NOMO-1 treated with DMSO at 0.1 percent for 48 hours (cell line): ENCODE measurements around the gene SLC43A2.
A peak's percentile ranks its signal among the peaks of the same experiment; 100 is the strongest.
"Not testable (repeated sequence)": the region's sequence is repeated elsewhere in the genome, so short reads cannot be mapped to it uniquely, and the experiment has no call there.

Source experiments
- DNase-seq: peaks from one replicate; lab custom pipeline; 2025; ENCODE audit not compliant: unreplicated experiment; lab: John Stamatoyannopoulos, UW

SLC43A2 gene

DNA sequence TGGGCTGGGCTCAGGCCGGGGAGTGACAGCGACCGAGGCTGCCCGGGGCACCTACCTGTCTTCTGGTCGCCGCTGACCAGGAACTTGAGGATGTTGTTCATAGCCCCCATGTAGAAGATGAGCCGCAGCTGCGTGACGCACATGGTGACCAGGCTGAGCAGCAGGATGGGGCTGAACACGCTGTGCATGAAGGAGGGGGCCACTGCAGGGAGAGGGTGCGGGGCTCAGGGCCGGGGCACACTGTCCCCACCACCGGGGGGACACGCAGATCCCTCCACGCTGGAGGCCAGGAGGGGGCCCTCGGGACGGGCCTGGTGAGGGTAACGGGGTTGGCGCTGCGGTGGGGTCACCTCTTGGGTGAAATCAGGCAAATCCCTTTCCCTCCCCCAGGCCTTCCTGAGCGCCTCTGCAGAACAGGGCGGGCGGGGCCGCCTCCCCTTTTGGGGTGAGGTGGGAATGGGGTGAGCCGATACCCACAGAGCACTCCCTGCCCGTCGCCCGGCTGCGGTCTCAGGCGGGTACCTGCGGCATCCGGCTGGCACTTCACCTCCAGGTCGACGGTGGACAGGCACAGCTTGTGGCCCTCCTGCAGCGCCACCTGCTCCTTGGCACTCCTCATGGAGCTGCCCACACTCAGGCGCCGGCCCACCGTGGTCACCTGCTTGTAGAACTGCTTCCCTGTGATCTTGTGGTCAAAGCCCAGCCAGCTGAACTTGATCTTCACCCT, 37.7 kb downstream of the SLC43A2 start:
- DNase-seq: no peak

- peak; percentile 29 for DNase-seq
Observed at GRCh38 chr17:1590029-1590746, 38.4 kb downstream of the SLC43A2 start.

DNA sequence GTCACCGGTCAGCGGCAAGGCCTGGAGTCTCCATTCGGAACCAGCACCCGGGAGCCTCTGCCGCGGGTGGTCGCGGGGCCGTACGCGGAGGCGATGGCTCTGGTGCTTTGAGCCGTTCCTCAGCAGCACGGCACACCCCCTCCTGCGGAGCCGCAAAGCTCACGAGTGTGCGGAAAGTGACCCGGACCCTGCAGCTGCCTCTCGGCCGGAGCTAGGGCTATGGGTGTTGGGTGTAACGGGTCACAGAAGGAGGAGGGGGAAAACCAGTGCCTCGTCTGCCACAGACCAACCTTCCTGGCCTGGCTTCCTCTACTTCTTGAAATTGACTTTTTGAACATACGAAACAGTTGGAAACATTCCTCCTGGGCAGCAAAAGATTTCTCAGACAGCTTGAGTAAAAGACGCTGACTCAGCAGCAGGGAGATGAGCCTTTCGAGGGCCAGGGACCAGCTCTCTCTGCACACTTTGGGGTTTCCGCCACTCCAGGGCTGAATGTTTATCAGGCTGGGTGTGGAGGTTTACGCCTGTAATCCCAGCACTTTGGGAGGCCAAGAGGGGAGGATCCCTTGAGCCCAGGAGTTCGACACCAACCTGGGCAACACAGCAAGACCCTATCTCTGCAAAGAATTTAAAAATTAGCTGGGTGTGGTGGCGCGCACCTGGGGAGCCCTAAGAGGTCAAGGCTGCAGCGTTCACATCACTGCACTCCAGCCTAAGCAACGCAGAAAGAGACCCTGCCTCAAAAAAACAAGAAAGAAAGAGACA, 39.6 kb downstream of the SLC43A2 start:
- no peak for DNase-seq

DNA sequence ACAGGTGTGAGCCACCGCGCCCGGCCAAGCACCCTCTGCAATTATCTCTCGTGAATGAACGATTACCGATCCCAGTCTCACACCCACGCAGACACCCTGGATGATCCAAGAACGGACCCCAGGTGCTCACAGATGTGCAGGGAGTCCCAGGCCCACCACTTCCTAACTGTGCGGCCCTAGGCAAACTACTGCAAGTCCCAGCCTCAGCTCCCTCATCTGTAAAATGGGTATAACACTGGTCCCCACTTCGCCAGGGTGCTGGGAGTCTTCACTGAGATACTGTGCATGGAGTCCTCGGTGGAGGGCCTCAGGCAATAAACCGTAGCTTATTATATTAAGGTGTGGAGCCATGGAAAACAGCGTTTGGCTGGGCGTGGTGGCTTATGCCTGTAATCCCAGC, 44.5 kb downstream of the SLC43A2 start:
- no peak for DNase-seq

- no peak for DNase-seq
Observed at GRCh38 chr17:1583556-1583955, 45.1 kb downstream of the SLC43A2 start.

DNA sequence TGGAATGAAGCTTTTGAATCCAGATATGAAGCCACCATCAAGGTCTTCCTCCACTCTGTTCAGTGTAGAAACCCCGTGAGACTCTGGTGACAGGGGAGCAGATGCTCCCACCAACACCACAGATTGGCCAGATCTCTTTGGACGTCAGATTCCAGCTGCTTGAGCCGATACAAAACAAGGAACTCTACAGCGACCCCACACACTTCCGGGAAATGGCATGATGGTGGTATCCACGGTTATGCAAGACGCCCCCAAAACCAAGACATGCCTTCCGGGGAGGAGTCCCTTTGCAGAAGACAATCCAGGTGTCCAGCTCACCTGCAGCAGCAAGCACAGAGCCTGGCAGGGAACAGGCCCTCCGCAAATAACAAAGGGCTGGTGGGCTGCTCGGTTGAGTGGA, 46.3 kb downstream of the SLC43A2 start:
- no peak for DNase-seq

- no peak for DNase-seq
Observed at GRCh38 chr17:1580979-1581676, 47.5 kb downstream of the SLC43A2 start.

DNA sequence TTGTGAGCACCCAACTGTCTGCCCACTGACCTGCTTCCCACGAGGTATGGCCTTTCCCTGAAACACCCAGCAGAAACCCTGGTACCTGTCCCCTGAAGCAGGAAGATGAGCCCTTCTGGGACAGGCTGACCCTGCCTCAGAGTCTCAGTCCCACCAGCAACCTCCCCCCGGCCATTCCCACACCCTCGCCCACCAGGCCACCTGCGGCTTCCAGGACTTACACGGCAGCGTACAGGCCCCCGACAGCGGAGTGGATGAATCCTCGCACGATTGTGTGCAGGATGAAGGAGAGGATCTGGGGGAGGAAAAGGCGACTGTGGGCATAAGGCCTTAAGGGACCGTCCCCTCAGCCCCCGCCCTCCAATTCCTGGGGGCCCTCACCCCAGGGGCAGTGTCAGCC, 50.6 kb downstream of the SLC43A2 start:
- DNase-seq: no peak

DNA sequence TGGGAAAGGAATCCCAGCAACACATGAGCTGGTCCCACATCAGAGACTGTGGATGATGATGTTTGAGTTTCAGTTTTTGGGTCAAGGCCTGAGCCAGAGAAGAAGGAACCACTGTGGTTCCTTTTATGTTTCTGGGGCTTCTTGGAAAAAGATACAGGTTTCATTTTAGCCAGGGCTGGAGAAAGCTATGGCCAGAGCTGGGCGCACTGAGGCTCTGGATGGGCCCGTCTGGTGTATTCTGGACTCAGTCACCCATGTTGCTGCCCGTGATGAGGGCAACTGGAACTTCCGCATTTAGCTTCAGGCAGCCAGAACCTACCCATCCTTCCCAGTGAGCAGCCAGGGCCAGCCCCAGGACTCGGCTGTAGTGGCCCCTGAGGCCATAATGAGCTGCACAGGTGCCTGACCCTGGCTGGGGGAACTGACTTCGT, 51.0 kb downstream of the SLC43A2 start:
- DNase-seq: peak; percentile 70

- DNase-seq: peak; percentile 82
Observed at GRCh38 chr17:1577182-1577581, 51.5 kb downstream of the SLC43A2 start.

- DNase-seq: no peak
Observed at GRCh38 chr17:1576500-1576899, 52.1 kb downstream of the SLC43A2 start.

- DNase-seq: no peak
Observed at GRCh38 chr17:1574697-1575471, 53.8 kb downstream of the SLC43A2 start.

- DNase-seq: peak; percentile 45
Observed at GRCh38 chr17:1573932-1574696, 54.5 kb downstream of the SLC43A2 start.

DNA sequence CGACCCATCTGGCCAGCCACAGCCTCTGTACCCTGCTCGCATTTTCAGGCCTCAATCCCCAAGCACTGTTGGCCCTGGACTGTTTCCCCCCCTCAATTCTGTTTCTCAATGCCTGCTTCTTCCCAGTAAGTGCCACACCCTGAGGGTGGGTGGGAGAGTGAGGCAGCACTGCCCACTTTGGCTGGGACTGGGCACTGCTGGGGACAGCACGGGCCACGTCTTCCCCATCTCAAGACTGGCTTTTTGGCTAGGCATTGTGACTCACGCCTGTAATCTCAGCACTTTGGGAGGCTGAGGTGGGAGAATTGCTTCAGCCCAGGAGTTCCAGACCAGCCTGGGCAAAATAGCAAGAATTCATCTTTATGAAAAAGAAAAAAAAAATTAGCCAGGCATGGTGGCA, 56.0 kb downstream of the SLC43A2 start:
- not testable (repeated sequence) for DNase-seq

GRCh38 chr17:1571341-1571704, 57.3 kb downstream of the SLC43A2 start:
- DNase-seq: no peak

- no peak for DNase-seq
Observed at GRCh38 chr17:1568950-1569810, 59.5 kb downstream of the SLC43A2 start.

GRCh38 chr17:1566505-1567199, 62.0 kb downstream of the SLC43A2 start:
- peak; percentile 22 for DNase-seq

DNA sequence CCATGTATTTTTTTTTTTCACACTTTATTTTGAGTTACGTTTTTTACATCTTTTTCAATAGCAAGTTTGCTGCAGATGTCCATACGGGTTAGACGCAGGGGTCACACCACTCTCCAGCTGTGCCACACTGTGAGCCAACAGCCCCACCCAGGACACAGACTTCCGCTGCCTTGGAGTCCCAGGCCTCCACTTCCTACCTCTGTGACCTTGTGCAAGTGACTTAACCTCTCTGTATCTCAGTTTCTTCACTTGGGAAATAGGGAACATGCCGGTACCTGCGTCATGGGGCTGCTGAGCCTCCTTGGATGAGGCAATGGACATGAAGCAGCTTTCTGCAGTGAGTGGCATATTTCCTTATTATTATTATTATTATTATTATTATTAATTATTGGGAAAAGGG, 62.8 kb downstream of the SLC43A2 start:
- no peak for DNase-seq
